GM19395 (cell line): Measurements from ENCODE around the gene DUOX2.
"Not testable (repeated sequence)": the region's sequence is repeated elsewhere in the genome, so short reads cannot be mapped to it uniquely, and the experiment has no call there.

Experiments used
- ATAC-seq: cut with Tn5 transposase; IDR thresholded peaks from one replicate; pipeline ENCODE4 v1.9.1; 2021; ENCODE audit warnings: mild to moderate bottlenecking, moderate library complexity; ENCODE audit not compliant: unreplicated experiment

DUOX2 gene

DNA sequence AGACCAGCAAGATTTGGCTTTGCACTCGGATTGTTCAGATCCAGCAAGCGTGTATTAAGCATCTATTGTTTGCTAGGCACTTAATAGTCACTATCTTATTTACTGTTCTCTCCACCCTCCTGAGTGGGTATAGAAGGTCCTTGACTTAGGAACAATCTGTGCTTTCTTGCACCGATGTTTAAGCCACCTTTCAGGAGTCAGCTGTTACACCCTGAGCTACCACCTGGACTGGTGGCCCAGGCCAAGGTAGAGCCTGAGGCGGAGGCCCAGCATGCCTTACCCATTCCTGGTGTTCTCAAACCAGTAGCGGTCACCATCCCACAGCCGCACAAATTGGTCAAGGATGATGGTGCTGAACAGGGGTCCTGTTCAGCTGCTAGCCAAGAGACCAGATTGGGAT lies 25.8 kb upstream of the DUOX2 start:
- no peak for ATAC-seq

DNA sequence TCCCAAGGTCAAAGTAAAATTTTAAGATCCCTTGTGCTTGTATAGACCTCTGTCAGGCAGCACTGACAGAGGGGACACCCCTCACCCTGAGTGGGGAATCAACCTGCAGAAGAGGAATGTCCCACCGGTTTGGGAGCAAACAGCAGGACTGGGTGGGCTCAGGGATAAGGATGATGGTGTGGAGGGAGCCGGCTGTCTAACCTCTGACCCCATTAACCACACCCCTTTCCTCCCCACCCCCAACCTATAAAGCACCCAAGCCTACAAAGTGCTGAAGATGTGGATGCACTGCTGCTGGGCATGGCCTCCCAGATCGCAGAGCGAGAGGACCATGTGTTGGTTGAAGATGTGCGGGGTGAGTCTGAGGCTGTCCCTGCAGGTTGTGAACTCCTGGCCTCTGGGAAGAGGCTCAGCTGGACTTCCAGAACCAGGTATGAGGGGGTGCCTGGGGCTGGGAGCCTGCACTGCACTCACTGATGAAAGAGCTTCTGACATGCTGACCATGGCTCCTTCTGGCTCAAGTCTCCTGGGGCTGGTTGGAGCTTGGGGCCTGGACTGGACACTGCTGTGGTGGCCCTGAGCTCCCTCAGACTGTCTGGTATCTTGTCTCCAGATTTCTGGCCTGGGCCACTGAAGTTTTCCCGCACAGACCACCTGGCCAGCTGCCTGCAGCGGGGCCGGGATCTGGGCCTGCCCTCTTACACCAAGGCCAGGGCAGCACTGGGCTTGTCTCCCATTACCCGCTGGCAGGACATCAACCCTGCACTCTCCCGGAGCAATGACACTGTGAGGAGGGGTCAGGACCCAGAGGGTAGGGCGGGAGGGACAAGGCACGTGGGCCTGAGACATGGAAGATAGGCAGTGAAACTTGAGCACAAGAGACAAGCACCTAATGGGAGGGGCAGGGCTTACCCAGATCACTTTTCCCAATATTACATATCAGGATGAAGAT lies 25.1 kb upstream of the DUOX2 start:
- no peak for ATAC-seq

DNA sequence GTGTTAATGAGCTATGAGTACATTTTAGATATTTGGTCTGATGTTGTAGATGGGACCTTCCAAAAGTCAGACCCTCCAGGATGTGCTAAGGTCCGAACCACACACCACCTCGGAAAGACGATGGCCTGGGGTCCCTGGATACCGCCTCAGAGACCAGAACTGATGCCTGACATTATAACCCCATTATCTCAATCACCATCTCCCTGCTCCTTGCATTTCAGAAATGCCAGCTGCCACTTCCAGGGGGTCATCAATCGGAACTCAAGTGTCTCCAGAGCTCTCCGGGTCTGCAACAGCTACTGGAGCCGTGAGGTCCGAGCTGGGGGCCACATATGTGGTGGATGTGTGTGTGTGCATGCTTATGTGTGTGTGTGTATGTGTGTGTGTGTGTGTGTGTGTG lies 23.7 kb upstream of the DUOX2 start:
- ATAC-seq = no peak

DNA sequence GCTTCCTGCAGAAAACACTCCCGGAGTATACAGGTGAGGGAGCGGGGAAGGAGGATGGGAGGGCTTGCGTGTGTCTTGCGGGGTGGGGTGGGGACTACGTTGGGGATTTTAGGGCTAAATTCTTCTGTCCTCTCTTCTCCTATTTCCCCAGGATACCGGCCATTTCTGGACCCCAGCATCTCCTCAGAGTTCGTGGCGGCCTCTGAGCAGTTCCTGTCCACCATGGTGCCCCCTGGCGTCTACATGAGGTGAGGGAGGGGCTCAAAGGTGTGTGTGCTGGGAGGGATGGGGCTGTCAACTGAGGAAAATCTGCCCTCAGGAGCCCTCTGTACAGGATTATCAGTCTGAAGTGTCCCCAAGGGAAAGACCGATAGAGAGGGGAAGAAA lies 22.4 kb upstream of the DUOX2 start:
- ATAC-seq = no peak

DNA sequence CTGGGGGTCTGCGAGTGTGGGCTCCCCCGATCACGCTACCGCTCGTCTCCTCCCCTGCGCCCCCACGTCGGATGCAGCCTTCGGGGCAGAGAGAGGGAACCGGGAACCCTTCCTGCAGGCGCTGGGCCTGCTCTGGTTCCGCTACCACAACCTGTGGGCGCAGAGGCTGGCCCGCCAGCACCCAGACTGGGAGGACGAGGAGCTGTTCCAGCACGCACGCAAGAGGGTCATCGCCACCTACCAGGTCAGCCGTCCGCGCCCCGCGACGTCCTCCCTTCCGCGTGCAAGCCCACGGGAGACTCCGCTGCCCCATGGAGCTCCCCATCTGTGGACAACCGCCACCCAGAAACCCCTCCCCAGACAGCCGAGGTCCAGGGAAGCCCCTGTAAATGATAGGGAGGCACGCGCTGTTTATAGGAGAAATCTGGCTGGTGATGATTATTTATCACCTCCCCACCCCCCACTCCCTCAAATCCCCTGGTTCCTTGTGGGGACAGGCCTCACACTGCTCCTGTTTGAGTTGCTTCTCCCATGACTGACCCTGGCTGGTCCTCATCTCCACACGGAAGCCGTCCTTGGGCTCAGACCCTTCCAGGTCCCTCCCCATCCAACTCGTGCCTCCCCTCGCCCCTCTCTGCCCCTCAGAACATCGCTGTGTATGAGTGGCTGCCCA lies 21.9 kb upstream of the DUOX2 start:
- ATAC-seq = not testable (repeated sequence)

DNA sequence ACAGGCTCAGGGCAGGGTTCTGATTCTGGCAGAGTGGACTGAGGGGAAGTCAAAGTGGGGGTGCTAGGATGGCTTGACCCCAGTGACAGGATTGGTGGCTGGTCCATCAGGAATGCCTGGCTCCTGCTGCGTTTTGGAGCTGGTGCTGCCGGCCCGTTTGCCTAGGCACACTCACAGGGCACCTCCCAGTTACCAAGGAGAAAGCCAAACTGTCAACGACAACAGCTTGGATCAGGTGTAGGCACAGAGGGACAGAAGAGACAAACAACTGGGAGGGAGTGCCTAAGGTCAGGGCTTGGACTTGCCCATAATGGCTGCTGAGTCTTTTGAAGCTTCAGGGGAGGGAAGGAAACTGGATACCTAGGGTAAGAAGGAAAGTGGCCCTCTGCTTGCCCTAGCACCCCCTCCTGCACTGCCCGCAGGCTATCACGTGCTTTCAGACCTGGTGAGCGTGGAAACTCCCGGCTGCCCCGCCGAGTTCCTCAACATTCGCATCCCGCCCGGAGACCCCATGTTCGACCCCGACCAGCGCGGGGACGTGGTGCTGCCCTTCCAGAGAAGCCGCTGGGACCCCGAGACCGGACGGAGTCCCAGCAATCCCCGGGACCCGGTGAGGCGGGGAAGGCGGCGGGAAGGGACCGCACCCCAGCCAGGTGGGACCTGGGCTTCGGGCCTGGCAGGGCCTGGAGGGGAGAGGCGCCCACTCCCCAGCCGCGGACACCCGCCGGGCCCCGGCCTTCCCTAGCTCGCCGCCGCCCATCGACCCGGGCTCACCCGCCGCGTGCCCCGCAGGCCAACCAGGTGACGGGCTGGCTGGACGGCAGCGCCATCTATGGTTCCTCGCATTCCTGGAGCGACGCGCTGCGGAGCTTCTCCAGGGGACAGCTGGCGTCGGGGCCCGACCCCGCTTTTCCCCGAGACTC lies 21.0 kb upstream of the DUOX2 start:
- ATAC-seq = no peak

DNA sequence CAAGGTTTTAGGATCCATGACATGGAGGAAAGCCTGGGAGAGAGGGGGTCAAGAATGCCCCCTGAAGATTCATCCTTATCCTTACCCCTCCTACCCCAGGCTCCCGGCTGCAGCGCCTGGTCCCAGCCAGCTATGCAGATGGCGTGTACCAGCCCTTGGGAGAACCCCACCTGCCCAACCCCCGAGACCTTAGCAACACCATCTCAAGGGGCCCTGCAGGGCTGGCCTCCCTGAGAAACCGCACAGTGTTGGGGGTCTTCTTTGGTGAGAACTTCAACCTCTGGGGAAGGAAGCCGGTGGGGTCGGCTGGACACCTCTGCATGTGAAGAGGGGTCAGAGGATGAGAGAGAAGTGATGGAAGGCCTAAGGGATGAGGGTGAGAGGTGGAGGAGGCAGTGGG lies 20.1 kb upstream of the DUOX2 start:
- ATAC-seq = no peak

DNA sequence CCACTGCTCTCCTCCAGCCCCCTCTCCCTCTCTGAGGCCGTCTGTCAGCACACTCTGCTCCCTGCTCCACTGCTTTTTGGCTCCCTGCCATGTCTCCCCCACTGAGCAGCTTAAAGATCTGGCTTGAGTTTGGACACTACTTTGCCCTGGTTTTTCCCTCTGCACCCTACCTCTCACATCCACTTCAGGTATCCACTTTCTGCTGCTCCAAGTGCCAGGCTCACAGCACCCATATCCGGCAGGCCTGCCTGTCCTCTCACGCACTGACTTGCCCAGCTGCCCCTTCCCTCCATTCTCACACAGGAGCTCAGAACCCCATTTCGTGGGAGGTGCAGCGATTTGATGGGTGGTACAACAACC lies 19.6 kb upstream of the DUOX2 start:
- ATAC-seq = no peak

DNA sequence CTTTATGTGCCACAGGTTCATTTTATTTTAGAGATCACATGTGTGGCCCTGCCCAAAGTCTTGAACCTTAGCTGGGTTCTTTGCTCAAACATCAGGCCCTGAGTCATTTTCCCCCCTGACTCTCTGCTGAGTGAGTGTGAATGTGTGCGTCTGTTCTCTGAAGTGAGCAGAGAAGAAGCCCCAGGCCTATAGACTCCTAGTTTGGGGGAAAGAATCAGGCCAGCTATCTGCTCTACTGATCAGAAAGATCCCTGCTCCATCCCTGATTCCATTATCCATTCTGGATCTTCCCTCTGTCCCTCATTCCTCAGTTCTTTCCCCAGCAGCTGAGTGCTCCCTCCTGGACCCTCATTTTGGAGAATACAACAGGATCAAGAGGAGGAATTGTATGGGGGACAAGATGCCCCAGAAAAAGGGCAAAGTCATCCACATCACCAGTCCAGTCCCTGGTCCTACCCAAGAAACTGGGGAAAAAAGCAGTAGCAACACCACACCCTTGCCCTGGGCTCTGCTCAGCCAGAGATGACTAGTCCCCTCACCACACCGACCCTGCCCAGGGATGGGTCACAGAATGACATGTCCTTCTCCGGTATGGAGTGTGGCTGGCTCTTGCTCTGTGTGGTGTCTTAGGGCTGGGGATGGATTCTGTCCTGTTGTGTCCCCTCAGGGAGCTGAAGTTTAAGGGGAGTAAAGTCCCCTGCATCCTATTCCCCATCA lies 19.0 kb upstream of the DUOX2 start:
- ATAC-seq = no peak

DNA sequence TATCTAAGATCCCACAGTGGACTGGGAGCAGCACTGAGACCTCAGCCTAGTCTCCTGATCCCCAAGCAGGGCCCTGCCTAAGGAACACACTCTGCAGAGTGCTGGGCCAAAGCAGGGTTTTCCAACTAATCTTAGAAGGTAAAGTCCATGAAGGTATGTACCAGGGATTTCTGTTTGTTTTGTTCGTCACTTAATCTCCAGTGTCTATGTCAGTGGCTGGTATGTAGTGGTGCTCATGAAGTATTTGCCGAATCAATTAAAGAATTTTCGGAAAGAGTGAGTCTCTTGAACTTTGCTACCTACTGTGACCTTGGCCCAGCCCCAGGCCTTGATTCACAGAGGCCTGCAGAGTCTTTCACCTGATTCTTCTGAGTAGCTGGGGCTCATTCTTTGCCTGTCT lies 17.5 kb upstream of the DUOX2 start:
- no peak for ATAC-seq

DNA sequence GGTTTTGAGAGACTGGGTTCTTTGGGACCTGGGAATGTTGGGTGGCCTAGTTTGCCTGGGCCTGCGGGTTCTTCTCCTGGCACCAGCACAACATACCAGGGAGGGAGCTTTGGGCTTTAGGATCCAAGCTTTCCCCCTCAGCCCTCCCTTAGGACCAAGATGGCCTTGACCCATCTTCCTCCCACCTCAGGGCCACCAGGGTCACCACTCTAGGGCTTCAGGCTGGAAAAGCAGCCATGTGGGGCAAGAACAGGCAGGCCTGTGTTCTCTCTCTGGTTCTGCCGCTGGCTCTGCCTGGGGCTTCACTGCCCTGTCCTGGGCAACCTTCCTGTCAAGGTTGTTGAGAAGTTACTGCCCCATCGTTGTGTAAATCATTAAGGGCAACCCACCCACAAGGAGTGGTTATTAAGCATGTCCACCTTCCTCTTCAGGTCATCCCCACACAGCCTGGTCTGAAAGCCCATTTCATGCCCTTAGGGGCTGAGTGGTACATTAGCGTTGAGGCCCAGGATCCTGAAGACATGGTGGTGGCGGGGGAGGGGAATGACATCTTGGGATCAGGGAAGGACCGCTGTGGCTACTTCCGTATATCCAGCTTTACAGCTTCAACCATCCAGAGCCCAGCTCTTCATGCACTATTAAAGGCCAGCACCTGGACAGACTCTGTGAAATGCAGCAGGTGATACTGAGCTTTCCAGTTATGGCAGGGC lies 16.5 kb upstream of the DUOX2 start:
- no peak for ATAC-seq

DNA sequence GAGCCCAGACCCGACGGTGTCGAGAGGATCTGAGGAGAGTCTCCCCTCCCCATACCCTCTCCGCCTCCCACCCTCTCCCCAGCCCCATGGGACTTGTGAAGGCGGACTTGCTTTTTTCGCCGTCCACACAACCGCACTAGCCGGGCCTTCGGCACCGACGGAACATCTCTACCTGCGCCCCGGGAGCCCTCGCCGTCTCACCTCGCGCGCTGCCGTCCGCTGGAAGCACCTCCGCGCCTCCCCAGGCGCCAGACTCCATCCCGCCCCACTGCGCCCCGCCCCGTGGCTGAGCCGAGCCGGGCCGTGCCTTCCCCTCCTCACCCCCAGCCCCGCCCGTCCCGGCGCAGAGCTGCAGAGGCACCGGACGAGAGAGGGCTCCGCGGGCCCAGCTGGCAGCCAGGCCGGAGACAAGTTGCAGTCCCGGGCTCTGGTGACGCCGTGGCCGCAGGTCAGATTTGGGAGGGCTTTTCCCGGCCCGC lies 15.7 kb upstream of the DUOX2 start, which contains the start of the genes DUOX1 and DUOXA1:
DUOX1 (plus strand) TSS at position 344 of the 479 bp plus-strand sequence. CDS start 1,973 bp downstream, outside the sequence.
DUOXA1 (minus strand) TSS at position 229 of the 479 bp plus-strand sequence. CDS start 6,865 bp downstream, outside the sequence.
- no peak for ATAC-seq

DNA sequence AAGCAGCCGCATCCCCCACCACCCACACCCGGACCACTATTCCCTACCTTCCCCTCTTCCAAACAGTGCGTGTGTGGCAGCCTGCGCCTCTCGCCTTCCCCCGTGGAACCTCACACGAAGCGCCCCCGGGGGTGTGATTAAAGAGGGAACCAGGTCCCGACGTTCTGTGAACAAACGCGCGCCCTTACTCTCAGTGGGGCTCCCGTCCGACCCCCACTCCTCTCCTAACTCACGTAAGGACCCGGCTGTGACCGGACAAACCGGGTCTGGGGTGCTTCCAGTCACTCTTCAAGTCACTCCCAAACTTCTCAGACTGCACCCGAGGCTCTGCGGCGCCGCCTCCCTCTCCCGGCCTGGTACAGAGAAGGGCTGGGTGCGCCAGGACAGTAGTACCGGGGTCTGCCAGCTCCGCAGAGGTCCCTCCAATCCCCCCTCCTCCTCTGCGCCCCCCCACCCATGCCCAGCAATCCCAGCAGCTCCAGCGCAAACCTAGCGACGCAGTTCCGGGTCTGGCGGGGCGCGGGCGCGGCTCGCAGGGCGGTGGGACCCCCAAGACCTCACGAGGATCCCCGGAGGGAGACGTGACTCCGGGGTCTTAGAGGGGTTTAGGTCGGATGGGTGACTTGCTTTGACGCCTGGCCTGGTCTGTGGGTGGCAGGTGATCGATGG lies 15.1 kb upstream of the DUOX2 start:
- no peak for ATAC-seq

DNA sequence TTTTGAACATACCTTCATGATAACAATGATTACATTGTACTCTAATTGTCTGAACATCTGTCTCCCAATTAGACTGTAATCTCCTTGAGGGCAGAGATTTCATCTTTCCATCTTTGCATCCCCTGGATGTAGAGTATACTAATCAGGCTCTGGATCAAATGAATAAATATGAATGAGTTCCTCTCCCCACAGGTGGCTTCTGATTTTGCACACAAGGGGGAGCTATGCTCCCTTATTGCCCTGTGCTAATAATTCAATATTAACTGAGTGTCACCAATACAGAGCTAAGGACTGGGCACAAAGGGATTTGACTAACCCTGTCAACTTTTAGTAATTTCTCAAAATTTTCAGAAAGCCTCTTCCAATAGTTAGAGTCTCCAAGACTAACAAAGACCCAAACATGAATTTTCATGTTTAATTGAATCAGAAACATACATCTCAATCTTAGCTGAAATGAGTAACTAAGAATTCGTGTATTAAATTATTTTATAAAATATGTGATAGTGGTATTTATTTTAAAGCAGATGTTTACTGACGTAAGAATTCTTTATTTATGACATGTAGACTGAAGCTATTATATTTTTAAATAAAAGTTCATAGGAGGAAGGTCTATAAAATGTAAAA lies 12.7 kb upstream of the DUOX2 start:
- ATAC-seq = no peak

DNA sequence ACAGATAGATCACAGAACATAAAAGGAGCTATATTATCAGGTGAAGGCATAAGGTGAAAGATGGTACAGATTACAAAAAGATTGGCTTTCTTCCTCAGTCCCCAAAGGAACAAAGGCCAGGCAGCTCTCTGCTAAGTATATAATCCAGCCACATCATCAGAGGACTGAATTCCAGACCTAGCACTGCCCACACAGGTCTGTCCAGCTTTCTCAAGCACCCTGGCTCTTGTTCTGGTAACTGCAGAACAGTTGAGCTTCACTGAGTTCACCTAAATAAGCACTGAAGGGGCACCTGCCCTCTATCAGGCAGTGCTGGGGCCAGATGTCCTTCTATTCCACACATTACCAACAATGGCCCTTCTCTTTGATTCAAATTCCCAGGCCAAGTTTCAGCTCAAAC lies 9.4 kb upstream of the DUOX2 start:
- ATAC-seq = no peak

DNA sequence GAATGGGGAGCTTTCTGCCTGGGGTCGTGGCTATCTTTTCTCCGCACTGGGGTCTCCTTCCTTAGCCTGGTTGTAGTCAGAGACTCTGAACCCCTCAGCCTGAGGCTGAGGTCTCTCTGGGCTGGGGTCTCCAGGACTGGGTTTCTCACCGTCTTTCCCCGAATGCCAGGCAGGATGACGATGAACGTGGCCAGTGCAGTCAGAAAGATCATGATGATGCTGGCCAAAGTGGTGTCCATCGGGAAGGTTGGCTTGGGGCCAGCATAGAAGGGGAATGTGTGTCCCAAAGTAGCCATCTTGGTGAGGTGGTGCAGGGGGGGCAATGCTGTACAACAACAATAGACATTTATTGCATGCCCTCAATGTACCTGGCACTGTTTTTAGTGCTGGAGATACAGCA lies 8.7 kb upstream of the DUOX2 start:
- no peak for ATAC-seq

DNA sequence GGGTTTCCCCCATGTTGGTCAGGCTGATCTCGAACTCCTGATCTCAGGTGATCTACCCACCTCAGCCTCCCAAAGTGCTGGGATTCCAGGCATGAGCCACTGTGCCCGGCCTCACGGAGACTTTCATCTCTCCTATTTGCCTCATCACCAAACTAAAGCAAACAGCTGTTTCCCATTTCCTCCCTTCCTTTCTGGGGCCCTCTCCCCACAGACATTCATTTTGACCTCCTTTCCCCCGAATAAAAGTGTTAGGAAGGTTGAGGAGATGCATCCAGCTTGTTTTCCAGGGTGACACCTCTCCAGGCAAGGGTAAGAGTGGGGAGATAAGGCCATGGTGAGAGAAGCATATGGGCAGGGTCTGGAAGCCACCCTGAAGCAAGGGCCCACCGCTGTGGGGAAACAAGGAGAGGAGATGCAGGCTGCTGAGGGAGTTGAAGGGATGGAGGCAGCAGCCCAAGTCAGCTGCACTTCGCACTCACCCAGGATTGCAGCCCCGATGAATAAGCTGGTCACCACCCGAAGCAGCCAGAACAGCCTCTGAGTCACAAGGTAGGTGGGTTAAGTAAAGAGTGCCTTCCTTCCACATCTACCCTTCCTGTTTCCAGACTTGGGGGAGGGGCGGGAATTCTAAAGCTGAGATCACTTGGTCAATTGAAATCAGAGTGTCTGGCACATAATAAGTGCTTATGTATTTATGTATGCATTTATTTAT lies 7.9 kb upstream of the DUOX2 start:
- no peak for ATAC-seq

DNA sequence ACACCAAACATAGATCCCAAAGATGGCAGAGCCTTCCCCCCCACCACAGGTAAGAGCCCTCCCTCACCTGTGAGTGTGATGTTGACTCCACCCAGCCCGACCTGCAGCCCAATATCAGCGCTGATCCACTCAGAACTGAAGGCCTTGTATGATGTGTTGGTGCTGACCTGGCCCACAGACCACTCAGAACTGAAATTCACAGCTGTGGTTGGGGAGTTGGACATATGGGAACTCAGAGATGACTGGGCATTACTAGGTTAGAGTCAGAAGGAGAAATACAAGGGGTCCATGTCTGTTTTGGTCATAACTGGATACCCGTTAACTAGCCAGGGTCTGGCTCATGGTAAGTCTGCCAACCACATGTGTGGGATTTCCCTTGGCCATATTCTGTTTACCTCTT lies 7.0 kb upstream of the DUOX2 start:
- no peak for ATAC-seq
